Activated CD4-positive, alpha-beta T cell treated with anti-CD3 and anti-CD28 coated beads, Interleukin-2, amount 50 U/mL, for 4 hours (primary cell): ENCODE measurements around the gene KRTAP5-10.
"Not testable (repeated sequence)": the region's sequence is repeated elsewhere in the genome, so short reads cannot be mapped to it uniquely, and the experiment has no call there.

ENCODE experiments used
- DNase-seq, 2 experiments: peaks; one replicate each; pipeline ENCODE4 v3.0.0-alpha.2; 2020

Gene KRTAP5-10

GRCh38 chr11:71542879-71543777, 22.2 kb upstream of the KRTAP5-10 start:
- no peak for DNase-seq

DNA sequence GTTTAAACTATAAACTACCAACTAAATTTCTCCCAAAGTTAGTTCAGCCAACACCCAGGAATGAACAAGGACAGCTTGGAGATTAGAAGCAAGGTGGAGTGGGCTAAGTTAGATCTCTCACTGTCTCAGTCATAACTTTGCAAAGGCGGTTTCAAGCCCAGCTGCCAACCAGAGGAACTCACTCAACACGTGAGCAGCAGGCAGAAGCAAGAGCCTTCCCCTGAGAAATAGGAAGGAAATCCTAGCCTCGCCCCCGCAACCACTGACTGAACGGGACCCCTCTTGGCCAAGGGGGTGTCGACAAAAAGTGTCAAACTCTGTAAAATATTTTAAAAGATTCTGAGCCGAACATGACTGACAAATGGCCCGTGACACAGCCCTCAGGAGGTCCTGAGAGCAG, 21.5 kb upstream of the KRTAP5-10 start:
- no peak for DNase-seq

- DNase-seq, result no peak
Measured at GRCh38 chr11:71544525-71545214, 20.7 kb upstream of the KRTAP5-10 start.

GRCh38 chr11:71545405-71545966, 19.9 kb upstream of the KRTAP5-10 start:
- DNase-seq, result no peak

- no peak for DNase-seq
Measured at GRCh38 chr11:71548120-71548519, 17.2 kb upstream of the KRTAP5-10 start, which contains the start of gene KRTAP5-9. TSS of gene KRTAP5-9 (plus strand) at chr11:71548420. CDS start at chr11:71548658, 238 bp downstream.

DNA sequence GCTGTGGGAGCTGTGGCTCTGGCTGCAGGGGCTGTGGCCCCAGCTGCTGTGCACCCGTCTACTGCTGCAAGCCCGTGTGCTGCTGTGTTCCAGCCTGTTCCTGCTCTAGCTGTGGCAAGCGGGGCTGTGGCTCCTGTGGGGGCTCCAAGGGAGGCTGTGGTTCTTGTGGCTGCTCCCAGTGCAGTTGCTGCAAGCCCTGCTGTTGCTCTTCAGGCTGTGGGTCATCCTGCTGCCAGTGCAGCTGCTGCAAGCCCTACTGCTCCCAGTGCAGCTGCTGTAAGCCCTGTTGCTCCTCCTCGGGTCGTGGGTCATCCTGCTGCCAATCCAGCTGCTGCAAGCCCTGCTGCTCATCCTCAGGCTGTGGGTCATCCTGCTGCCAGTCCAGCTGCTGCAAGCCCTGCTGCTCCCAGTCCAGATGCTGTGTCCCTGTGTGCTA, 16.6 kb upstream of the KRTAP5-10 start:
- no peak for DNase-seq

- DNase-seq, result no peak
Measured at GRCh38 chr11:71551711-71552110, 13.7 kb upstream of the KRTAP5-10 start.

- DNase-seq, result no peak
Measured at GRCh38 chr11:71554996-71555395, 10.4 kb upstream of the KRTAP5-10 start.

DNA sequence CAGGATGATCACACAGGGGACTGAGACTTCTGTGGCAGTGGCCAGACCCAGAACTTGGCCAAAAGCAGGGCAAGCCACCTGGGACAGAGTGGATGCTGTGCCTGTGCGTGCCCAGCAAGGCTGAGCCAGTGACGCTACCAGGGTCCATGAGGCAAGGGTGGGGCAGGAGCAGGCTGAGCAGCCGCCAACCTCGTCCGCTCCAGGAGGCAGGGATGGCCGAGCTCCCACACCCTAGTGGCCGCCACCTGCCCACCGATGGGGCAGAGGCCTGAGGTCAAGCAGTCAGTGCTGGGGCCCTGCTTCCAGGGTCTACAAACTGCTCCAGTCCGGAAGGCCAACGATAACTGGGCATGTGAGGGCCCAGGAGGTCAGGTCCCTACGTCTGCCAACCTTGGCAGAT, 9.9 kb upstream of the KRTAP5-10 start:
- no peak for DNase-seq

- DNase-seq, result no peak
Measured at GRCh38 chr11:71556018-71556417, 9.3 kb upstream of the KRTAP5-10 start.

DNA sequence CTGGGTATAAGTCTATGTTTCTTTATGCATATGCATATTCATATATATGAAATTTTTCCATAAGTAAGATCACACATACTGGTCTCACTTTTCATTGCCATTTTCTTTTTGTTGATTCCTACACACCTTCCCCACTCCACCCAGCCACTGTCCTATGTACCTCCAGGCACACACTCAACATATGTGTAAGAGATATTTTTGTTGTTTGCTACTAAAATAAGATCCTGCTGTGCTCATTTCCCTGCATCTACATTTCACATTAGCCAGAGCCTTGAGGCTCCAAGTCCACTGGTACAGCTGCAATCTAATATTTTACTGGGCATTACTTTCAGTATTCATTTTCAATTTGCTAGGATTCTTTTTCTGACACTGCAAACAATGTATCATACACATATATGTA, 8.1 kb upstream of the KRTAP5-10 start:
- no peak for DNase-seq

DNA sequence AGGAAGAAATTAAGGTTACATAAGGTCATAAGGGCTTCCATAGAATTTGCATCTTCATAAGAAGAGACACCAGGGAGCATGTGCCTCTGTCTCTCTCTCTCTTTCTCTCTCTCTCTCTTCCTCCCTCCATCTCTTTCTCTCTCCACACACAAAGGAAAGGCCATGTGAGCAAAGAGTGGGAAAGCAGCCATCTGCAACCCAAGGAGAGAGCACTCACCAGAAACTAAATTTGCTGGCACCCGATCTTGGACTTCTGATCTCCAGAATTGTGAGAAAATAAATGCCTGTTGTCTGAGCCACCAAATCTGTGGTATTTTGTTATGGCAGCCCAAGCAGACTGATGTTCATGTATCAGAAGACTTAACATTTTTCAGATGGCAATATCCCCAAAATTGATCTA, 6.4 kb upstream of the KRTAP5-10 start:
- DNase-seq, result no peak

- DNase-seq, result no peak
Measured at GRCh38 chr11:71562120-71562519, 3.2 kb upstream of the KRTAP5-10 start.

GRCh38 chr11:71563406-71563805, 2.0 kb upstream of the KRTAP5-10 start:
- no peak for DNase-seq

GRCh38 chr11:71564430-71564829, 933 bp upstream of the KRTAP5-10 start:
- no peak for DNase-seq

DNA sequence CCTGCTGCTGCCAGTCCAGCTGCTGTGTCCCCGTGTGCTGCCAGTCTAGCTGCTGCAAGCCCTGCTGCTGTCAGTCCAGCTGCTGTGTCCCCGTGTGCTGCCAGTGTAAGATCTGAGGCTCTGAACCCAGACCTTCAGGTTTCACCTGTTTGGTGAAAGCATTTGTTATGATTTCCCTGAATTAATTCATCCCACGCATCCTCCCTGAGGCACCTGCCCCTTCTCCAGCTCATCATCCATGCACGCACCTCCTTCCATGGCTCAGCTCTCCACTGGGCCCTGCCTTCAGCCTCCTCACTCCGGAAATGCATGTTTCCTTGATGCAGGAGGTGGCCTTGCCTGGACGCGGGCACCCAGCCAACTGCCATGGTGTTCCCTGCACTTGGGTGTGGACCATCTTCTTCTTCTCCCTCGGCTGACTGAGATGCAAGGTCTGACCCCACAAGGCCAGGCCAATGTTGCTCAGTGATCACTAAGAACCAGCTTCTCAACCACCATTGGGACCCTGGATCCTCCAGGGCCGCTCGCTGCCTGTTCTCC, 788 bp downstream of the KRTAP5-10 start:
- DNase-seq, result no peak

- DNase-seq, result not testable (repeated sequence)
Measured at GRCh38 chr11:71566626-71567599, 1.6 kb downstream of the KRTAP5-10 start.

- not testable (repeated sequence) for DNase-seq
Measured at GRCh38 chr11:71567633-71568032, 2.3 kb downstream of the KRTAP5-10 start.

- DNase-seq, result no peak
Measured at GRCh38 chr11:71568704-71569349, 3.5 kb downstream of the KRTAP5-10 start.

DNA sequence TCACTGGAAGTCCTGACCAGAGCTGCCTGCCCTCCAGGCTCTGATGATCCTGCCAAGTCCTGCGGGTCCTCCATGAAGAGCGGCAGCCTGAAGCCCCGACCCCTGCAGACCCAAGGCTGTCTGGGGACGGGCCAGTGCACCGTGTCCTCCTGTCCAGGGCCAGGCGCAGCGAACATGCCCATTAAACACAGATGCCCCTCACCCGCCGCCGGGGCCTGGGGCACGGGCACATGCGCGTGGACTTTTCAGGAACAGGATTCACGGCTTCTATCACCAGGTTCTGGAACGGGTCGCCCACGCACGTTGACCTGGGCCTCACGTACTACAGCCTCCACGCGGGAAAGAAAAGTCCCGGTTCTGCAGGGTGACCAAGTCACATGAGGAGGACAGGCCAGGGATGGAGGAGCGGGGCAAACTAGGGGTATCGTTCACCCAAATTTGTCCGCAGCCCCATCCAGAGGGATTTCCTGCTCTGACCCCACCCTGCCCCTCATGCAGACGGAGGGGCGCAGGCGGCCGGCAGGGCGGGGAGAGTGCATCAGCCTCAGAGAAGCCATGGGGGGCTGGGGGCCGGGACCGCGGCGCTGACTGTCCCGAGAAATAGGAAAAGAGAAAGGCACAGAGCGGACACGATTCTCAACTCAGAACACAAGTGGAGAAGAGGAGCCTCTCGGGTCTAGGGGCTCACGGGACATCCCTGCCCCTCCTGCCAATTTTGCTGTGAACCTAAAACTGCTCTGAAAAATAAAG, 5.9 kb downstream of the KRTAP5-10 start:
- not testable (repeated sequence) for DNase-seq

DNA sequence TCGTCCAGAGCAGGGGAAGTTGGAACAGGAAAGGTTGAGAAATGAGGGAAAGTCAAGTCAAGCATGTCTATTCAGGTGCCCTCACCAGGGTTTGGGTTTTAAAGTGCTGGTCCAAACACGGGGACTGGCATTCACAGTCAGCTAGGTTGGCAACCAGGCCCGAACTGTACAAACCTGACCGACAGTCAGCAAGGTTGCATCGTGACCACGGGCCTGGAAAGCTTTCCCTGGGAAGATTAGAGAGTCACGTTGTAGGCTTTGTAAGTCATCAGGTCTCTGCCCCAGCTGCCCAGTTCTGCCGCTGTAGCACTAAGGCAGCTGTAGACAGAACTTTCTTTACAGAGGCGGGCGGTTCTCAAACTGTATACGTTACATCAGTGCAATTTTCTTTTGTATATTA, 7.4 kb downstream of the KRTAP5-10 start:
- no peak for DNase-seq
